KOPT-K1 (cell line): ENCODE results near the gene RPL35.
A peak's percentile ranks its signal among the peaks of the same experiment; 100 is the strongest.

Experiments used
- H3K27ac ChIP-seq: fragments of 200-600 bp; sonication (generic); 2 replicates; pipeline ENCODE4 v1.5.1; 2016; ENCODE audit warnings: antibody characterized with exemption, mild to moderate bottlenecking, low read depth, low read length; ENCODE audit not compliant: poor library complexity, severe bottlenecking
- H3K36me3 ChIP-seq: fragments of 200-600 bp; sonication (generic); 2 replicates; pipeline ENCODE4 v1.5.1; 2017; ENCODE audit warnings: antibody characterized with exemption, mild to moderate bottlenecking, low read length, moderate library complexity; ENCODE audit not compliant: insufficient read depth
- H3K9me3 ChIP-seq: fragments of 200-600 bp; sonication (generic); 2 replicates; pipeline ENCODE4 v1.5.1; 2017; ENCODE audit warnings: antibody characterized with exemption, low read length, mild to moderate bottlenecking; ENCODE audit not compliant: insufficient read depth, poor library complexity, severe bottlenecking

Gene RPL35

GRCh38 chr9:124861342-124862229 is at the start of gene RPL35, which contains the start of gene ARPC5L:
TSS of gene RPL35 (minus strand) at chr9:124861957. CDS start at chr9:124861912, 45 bp downstream.
TSS of gene ARPC5L (plus strand) at chr9:124862130. CDS start at chr9:124869291, 7,161 bp downstream.
- Histone ChIP-seq H3K9me3 (no peaks in the 10 kb centered on the region), H3K27ac (peak within 1 kb of the TSS; percentile 90), H3K36me3 (peaks cover 48% of the 10 kb centered on the region)

GRCh38 chr9:124908098-124908497 is 46.3 kb upstream of the RPL35 start:
- Histone ChIP-seq H3K36me3 (peaks cover 48% of the 10 kb centered on the region), H3K9me3 (no peaks in the 10 kb centered on the region), H3K27ac (no peak overlapping the region)

GRCh38 chr9:124906966-124907365 is 45.2 kb upstream of the RPL35 start:
- Histone ChIP-seq H3K36me3 (peaks cover 48% of the 10 kb centered on the region), H3K9me3 (no peaks in the 10 kb centered on the region), H3K27ac (no peak overlapping the region)

GRCh38 chr9:124899845-124900244 is 38.1 kb upstream of the RPL35 start:
- no peaks in the 10 kb centered on the region for H3K9me3 ChIP-seq
- peaks cover 63% of the 10 kb centered on the region for H3K36me3 ChIP-seq
- no peak overlapping the region for H3K27ac ChIP-seq

GRCh38 chr9:124897570-124898460 is 36.1 kb upstream of the RPL35 start:
- peaks cover 69% of the 10 kb centered on the region for H3K36me3 ChIP-seq
- H3K9me3 ChIP-seq, result no peaks in the 10 kb centered on the region
- H3K27ac ChIP-seq, result no peak overlapping the region

- H3K27ac ChIP-seq, result no peak overlapping the region
Observed at GRCh38 chr9:124894741-124895170, 33.0 kb upstream of the RPL35 start.

GRCh38 chr9:124894035-124894740 is 32.4 kb upstream of the RPL35 start:
- peaks cover 72% of the 10 kb centered on the region for H3K36me3 ChIP-seq
- no peak overlapping the region for H3K27ac ChIP-seq
- H3K9me3 ChIP-seq, result no peaks in the 10 kb centered on the region

More at GRCh38 chr9:124894741-124895170, 33.0 kb upstream of the RPL35 start:
- H3K9me3 ChIP-seq, result no peaks in the 10 kb centered on the region
- peaks cover 72% of the 10 kb centered on the region for H3K36me3 ChIP-seq

- Histone ChIP-seq H3K9me3 (no peaks in the 10 kb centered on the region), H3K27ac (no peak overlapping the region), H3K36me3 (peaks cover 78% of the 10 kb centered on the region)
Observed at GRCh38 chr9:124890179-124890578, 28.4 kb upstream of the RPL35 start.

GRCh38 chr9:124889006-124889405 is 27.2 kb upstream of the RPL35 start:
- H3K36me3 ChIP-seq, result peaks cover 80% of the 10 kb centered on the region
- no peak overlapping the region for H3K27ac ChIP-seq
- no peaks in the 10 kb centered on the region for H3K9me3 ChIP-seq

GRCh38 chr9:124887832-124888231 is 26.1 kb upstream of the RPL35 start:
- H3K27ac ChIP-seq, result no peak overlapping the region
- H3K36me3 ChIP-seq, result peaks cover 70% of the 10 kb centered on the region
- no peaks in the 10 kb centered on the region for H3K9me3 ChIP-seq

- H3K27ac ChIP-seq, result no peak overlapping the region
- no peaks in the 10 kb centered on the region for H3K9me3 ChIP-seq
- H3K36me3 ChIP-seq, result peaks cover 77% of the 10 kb centered on the region
Observed at GRCh38 chr9:124886866-124887492, 25.2 kb upstream of the RPL35 start.

- no peak overlapping the region for H3K27ac ChIP-seq
- H3K9me3 ChIP-seq, result no peaks in the 10 kb centered on the region
- H3K36me3 ChIP-seq, result peaks cover 80% of the 10 kb centered on the region
Observed at GRCh38 chr9:124886461-124886860, 24.7 kb upstream of the RPL35 start.

GRCh38 chr9:124885551-124885950 is 23.8 kb upstream of the RPL35 start:
- Histone ChIP-seq H3K9me3 (no peaks in the 10 kb centered on the region), H3K27ac (no peak overlapping the region), H3K36me3 (peaks cover 80% of the 10 kb centered on the region)

GRCh38 chr9:124884376-124884775 is 22.6 kb upstream of the RPL35 start:
- Histone ChIP-seq H3K36me3 (peaks cover 80% of the 10 kb centered on the region), H3K27ac (no peak overlapping the region), H3K9me3 (no peaks in the 10 kb centered on the region)
